Inferior parietal cortex (tissue), 1 donor: ENCODE measurements around the gene STRADA.
A peak's percentile ranks its signal among the peaks of the same experiment; 100 is the strongest.
"Not testable (repeated sequence)": the region's sequence is repeated elsewhere in the genome, so short reads cannot be mapped to it uniquely, and the experiment has no call there.

Source experiments
- DNase-seq: peaks from one replicate; pipeline ENCODE4 v3.0.0-alpha.2; 2016; ENCODE audit errors: extremely low spot score

Gene STRADA

DNA sequence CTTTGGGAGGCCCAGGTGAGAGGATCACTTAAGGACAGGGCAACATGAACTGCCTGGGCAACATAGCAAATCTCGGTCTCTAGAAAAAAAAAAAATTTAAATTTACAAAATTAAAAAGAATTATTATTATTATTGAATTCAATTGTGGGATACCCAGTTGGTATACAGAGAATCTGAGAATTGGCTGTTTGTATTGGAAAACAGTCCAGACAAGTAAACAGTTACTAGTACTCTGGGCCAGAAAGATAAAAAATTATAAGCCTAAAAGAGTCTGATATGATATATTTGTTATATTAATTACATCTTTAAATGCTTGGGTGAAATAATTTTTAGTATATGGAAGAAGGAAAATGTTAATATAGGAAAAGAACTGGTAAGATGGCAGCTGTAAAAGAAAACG lies 16.8 kb upstream of the STRADA start:
- DNase-seq = no peak

- no peak for DNase-seq
These were observed 12.4 kb upstream of the STRADA start for GRCh38 chr17:63754046-63754445.

DNA sequence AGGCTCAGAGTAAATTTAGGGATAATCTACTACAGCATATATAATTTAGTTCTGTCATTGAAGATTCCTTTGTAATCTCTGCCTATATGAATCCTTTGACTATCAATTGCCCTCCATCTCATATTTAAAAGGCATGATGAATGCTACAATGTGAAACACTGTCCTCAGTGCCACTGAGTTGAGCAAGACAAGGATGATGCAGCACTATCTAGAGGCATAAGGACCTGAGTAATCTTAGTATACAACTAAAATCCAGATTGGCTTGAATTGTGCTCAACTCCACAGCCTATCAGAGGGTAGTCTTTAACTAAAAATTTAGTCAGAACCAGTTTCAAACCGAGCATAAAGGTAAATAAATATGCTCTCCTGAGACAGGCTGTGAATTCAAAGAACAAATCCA lies 11.6 kb upstream of the STRADA start:
- no peak for DNase-seq

DNA sequence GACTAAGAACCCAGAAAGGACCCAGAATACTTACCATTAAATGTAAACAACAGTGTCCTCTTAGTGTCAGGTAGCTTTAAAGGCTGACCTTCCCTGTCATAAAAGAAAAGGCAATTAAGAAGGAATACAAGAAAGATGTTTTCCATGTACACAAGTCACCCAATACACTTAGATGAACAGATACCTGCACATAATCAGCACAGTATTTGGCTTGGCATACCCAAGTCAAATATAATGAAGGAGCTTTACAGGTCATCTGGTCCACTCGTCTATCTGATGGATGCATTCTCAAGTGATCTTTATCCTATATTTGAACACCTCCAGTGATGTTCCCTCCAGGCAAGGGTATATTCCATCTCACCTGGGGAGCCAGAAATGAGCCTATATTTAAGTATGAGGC lies 11.1 kb upstream of the STRADA start:
- no peak for DNase-seq

DNA sequence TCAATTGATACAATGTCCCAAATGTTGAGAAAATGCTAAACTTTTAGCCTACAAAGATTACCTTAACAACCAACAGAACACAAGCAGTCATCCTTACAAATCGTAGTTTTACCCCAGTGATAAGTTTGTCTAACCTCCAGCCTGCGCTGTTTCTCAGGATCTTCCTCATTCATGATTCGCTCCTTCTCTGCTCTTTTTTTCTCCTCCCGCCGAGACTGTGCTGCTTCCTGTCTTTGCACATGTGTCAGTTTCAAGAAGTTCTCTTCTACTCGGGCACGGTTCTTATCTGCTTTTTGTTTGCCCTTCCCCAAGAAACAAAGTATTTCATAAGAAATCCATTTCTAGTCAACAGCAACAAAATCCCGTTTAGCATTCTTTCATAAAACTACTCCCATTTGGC lies 10.2 kb upstream of the STRADA start:
- no peak for DNase-seq

- no peak for DNase-seq
These were observed 524 bp downstream of the STRADA start for GRCh38 chr17:63741143-63741407.

- DNase-seq = peak; percentile 25
These were observed 996 bp downstream of the STRADA start for GRCh38 chr17:63740464-63741142.

- DNase-seq = no peak
These were observed 5.9 kb downstream of the STRADA start for GRCh38 chr17:63735691-63736090.

- no peak for DNase-seq
These were observed 19.2 kb downstream of the STRADA start for GRCh38 chr17:63722403-63722802.

DNA sequence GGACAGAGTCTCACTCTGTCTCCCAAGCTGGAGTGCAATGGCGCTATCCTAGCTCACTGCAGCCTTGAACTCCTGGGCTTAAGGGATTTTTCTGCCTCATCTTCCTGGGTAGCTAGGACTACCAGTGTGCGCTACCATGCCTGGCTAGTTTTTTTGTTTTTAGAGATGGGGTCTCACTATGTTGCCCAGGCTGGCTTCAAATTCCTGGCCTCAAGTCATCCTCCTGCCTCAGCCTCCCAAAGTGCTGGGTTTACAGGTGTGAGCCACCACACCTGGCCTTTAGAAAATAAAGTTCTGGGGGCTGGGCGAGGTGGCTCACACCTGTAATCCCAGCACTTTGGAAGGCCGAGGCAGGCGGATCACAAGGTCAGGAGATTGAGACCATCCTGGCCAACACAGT lies 21.4 kb downstream of the STRADA start:
- not testable (repeated sequence) for DNase-seq

- no peak for DNase-seq
These were observed 22.6 kb downstream of the STRADA start for GRCh38 chr17:63718988-63719387.

DNA sequence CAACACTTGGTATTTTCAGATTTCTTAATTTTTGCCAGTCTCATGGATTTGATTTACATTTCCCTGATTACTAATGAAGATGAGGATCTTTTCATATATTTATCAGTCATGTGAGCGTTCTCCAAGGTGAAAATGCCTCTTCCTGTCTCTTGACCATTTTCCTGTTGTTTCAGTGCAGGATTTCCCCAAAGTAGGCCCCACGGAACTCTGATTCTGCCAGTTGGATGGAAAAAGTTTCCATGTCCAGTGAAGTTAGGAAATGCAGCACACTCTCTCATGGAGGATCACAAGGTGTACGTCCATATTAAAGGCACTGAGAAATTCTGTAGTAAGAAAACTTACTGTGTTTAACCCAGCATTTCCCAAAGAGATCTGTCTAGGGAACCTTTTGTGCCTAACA lies 25.2 kb downstream of the STRADA start:
- DNase-seq = no peak

DNA sequence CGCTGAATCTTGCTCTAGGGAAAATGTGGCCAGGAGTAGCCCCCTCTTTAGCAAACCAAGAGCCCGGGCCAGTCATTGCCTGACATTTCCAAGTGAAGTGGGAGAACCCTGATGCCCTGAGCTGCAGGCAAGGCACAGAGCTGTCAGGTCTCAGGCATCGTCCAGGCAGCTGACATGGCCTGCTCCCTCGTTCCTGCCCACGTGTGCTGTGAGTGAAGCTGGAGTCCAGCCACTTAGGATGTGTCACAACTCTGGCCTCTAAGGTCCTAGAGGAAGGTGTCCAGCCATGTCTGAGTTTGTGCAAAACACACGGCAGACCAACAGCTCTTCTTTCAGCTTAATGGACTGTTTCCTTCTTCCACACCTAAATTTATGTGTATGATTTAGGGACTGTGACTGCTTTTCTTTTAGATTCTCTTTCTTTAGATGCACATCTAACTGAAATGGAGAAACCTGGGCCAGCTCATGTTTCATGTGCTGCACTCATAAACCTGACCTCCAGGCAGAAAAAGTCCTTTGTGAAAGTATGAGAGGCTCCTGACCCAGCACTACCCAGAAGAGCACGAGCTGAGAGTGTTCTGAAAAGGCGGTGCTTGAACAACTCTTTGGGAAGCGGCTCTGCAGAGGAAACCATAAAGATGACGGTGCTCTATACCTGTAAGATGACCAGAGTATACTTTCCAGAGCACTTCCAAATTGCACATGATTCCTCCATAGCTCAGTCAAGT lies 26.9 kb downstream of the STRADA start:
- DNase-seq = no peak

DNA sequence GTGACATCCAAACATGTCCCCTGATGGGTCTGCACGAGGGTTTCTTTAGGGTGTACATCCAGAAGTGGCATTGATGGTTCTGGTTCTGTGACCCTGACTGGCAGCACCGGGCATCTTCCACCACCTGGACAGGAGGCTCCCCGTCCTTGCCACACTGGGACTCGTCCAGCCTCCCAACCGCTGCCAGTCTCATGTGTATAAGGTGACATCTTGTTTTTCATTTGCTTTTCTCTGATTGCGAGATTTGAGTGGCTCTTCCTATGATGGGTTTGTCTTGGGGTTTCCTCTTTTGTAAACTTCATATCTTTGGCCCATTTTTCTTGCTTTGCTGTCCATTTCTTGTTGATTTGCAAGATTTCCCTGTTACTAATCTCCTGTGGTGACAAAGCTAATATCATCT lies 32.5 kb downstream of the STRADA start:
- no peak for DNase-seq

DNA sequence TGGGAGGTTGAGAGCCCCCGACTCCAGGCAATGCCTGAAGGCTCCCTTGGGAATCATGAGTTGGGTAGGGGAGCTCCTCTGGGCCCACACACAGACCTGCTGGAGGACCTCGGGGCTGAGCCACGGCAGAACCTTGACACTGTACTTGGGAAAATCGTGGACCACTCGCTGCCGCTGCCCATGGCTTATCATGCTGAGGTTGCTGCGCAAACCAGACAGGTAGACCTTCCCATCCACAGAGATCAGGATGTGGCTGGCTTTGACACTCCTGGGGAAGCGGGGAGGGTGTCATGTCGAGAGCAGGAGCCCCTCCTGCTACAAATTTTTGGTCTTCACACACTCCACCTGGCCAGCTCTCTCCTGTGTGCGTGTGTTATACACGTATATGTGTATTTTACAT lies 34.4 kb downstream of the STRADA start:
- no peak for DNase-seq

- no peak for DNase-seq
These were observed 35.1 kb downstream of the STRADA start for GRCh38 chr17:63706336-63707082.

GRCh38 chr17:63705657-63706056 lies 35.9 kb downstream of the STRADA start:
- DNase-seq = no peak

GRCh38 chr17:63704836-63705235 lies 36.8 kb downstream of the STRADA start:
- no peak for DNase-seq

GRCh38 chr17:63704259-63704576 lies 37.4 kb downstream of the STRADA start:
- no peak for DNase-seq

- no peak for DNase-seq
These were observed 37.9 kb downstream of the STRADA start for GRCh38 chr17:63703556-63704258.

GRCh38 chr17:63703029-63703428 lies 38.6 kb downstream of the STRADA start:
- no peak for DNase-seq

- DNase-seq = no peak
These were observed 38.9 kb downstream of the STRADA start for GRCh38 chr17:63702721-63703015.
